Airway epithelial cell (primary cell): ENCODE data around the gene IL9. TPM values are rescaled to one million over a fixed set of nuclear protein-coding genes. Genes with fewer than 3 reads are reported as not detected.

ENCODE experiments used
- total RNA-seq: library from RNA; depleted of rRNA; stranded (reverse); fragments of >200 nt; gene quantifications from 2 replicates; pipeline ENCODE4 v1.2.3, GENCODE V29; 2015

Gene IL9
- total RNA-seq = not detected in 2 replicates

DNA sequence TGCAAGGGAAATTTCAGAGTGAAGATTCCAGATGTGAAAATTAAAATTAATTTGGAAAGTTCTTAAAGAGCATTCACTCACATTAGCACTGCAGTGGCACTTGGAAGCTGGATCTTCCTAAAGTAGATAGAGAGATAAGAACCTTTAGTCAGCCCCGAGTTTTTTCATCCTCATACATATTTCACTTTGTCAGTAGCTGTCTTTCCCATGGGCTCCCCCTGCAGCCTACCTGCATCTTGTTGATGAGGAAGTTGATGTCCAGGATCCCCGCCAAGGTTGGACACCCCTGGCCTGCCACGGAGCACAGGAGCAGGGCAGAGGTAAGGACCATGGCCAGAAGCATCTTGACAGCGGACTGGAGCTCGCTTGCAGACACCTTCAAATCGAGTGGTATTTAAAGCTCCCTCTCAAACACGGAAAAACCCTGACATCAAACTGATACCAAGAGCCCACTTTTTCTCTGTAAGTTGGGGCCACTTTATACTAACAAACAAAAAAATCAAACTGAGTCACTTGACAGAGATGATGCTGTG is at the start of gene IL9:
TSS of gene IL9 (minus strand) at position 368 of the 533 bp plus-strand sequence. CDS start at position 343, 25 bp downstream.

Other genes with a start within 250 kb of the IL9 start
- gene SLC25A48, start 61.2 kb downstream of the IL9 start, total RNA-seq = not detected in 2 replicates
- gene LECT2, start 59.1 kb upstream of the IL9 start, total RNA-seq = not detected in 2 replicates
- gene TGFBI, start 133.1 kb upstream of the IL9 start, total RNA-seq = 499 and 586 TPM in 2 replicates
- 42.6 and 60.7 TPM in 2 replicates for gene SMAD5, start 237.0 kb upstream of the IL9 start, total RNA-seq